ENCODE measurements around the gene GALM.
"Not testable (repeated sequence)": the region's sequence is repeated elsewhere in the genome, so short reads cannot be mapped to it uniquely, and the experiment has no call there.

GALM gene

GRCh38 chr2:38711558-38711957 lies 45.6 kb downstream of the GALM start:
- no peaks in the 10 kb centered on the region for H3F3A ChIP-seq (ENCODE audit: control insufficient read depth, insufficient read depth)
- no peak overlapping the region for H3K27ac ChIP-seq (ENCODE audit: low read depth, low read length)
- H3K79me2 ChIP-seq (ENCODE audit: control insufficient read depth, low read length): no peaks in the 10 kb centered on the region
- no peaks in the 10 kb centered on the region for H3K9me3 ChIP-seq (ENCODE audit: control insufficient read depth, insufficient read depth, low read length)
- H4K20me1 ChIP-seq (ENCODE audit: control insufficient read depth, insufficient read depth, low read depth, low read length): no peaks in the 10 kb centered on the region
- no peak overlapping the region for H3K4me3 ChIP-seq (ENCODE audit: low read length)
- H3K4me1 ChIP-seq (ENCODE audit: control insufficient read depth, low read length): peaks cover 13% of the 10 kb centered on the region
- no peaks in the 10 kb centered on the region for H3K9me2 ChIP-seq (replicated peaks; ENCODE audit: control insufficient read depth, low read length)
- TF ChIP-seq EZH2phosphoT487 (IDR thresholded peaks at IDR 0.05; ENCODE audit: borderline replicate concordance, low read length): no peak
- no peaks in the 10 kb centered on the region for H3K36me3 ChIP-seq (ENCODE audit: control insufficient read depth, low read length)
- no peak overlapping the region for H3K4me2 ChIP-seq (ENCODE audit: low read length)
- H3K27me3 ChIP-seq (ENCODE audit: control insufficient read depth, low read length): no peaks in the 10 kb centered on the region

GRCh38 chr2:38712413-38712812 lies 46.5 kb downstream of the GALM start:
- no peaks in the 10 kb centered on the region for H3K9me2 ChIP-seq (replicated peaks; ENCODE audit: control insufficient read depth, low read length)
- no peaks in the 10 kb centered on the region for H3K9me3 ChIP-seq (ENCODE audit: control insufficient read depth, insufficient read depth, low read length)
- TF ChIP-seq CTCF (IDR thresholded peaks at IDR 0.05; ENCODE audit: low read depth, low read length, poor library complexity, severe bottlenecking) (no peak), EZH2phosphoT487 (IDR thresholded peaks at IDR 0.05; ENCODE audit: borderline replicate concordance, low read length) (no peak)
- peaks cover 13% of the 10 kb centered on the region for H3K4me1 ChIP-seq (ENCODE audit: control insufficient read depth, low read length)
- no peaks in the 10 kb centered on the region for H3K36me3 ChIP-seq (ENCODE audit: control insufficient read depth, low read length)
- H3K4me3 ChIP-seq (ENCODE audit: low read length): no peak overlapping the region
- no peak overlapping the region for H3K27ac ChIP-seq (ENCODE audit: low read depth, low read length)
- H4K20me1 ChIP-seq (ENCODE audit: control insufficient read depth, insufficient read depth, low read depth, low read length): no peaks in the 10 kb centered on the region
- H3K4me2 ChIP-seq (ENCODE audit: low read length): no peak overlapping the region
- H3K27me3 ChIP-seq (ENCODE audit: control insufficient read depth, low read length): no peaks in the 10 kb centered on the region
- no peaks in the 10 kb centered on the region for H3K79me2 ChIP-seq (ENCODE audit: control insufficient read depth, low read length)
- no peaks in the 10 kb centered on the region for H3F3A ChIP-seq (ENCODE audit: control insufficient read depth, insufficient read depth)

DNA sequence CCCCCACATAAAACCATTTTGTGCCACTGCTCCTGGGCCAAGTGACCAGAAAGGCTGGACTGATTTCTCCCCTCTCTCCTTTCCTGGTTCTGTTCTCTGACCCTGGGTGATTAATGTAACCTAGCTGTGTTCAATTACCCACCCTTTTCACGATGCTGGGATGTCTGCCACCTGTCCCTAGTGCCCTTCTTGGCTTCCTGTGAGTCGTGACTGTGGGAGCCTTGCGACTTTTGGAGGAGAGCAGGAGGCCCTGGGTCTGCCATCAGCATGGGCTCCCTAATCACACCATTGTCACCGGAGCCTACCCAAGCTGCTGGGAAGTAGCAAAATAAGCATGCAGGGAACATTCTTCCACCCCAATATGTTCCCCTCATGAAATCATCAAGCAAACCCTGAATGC lies 47.0 kb downstream of the GALM start:
- no peaks in the 10 kb centered on the region for H3F3A ChIP-seq (ENCODE audit: control insufficient read depth, insufficient read depth)
- H3K4me3 ChIP-seq (ENCODE audit: low read length): no peak overlapping the region
- H3K27ac ChIP-seq (ENCODE audit: low read depth, low read length): no peak overlapping the region
- H3K9me3 ChIP-seq (ENCODE audit: control insufficient read depth, insufficient read depth, low read length): no peaks in the 10 kb centered on the region
- H4K20me1 ChIP-seq (ENCODE audit: control insufficient read depth, insufficient read depth, low read depth, low read length): no peaks in the 10 kb centered on the region
- H3K9me2 ChIP-seq (replicated peaks; ENCODE audit: control insufficient read depth, low read length): no peaks in the 10 kb centered on the region
- H3K79me2 ChIP-seq (ENCODE audit: control insufficient read depth, low read length): no peaks in the 10 kb centered on the region
- TF ChIP-seq CTCF (IDR thresholded peaks at IDR 0.05; ENCODE audit: low read depth, low read length, poor library complexity, severe bottlenecking): no peak
- no peak for TF ChIP-seq EZH2phosphoT487 (IDR thresholded peaks at IDR 0.05; ENCODE audit: borderline replicate concordance, low read length)
- H3K4me1 ChIP-seq (ENCODE audit: control insufficient read depth, low read length): peaks cover 13% of the 10 kb centered on the region
- H3K27me3 ChIP-seq (ENCODE audit: control insufficient read depth, low read length): no peaks in the 10 kb centered on the region
- H3K4me2 ChIP-seq (ENCODE audit: low read length): no peak overlapping the region
- no peaks in the 10 kb centered on the region for H3K36me3 ChIP-seq (ENCODE audit: control insufficient read depth, low read length)

GRCh38 chr2:38713338-38713737 lies 47.4 kb downstream of the GALM start:
- Histone ChIP-seq H3K4me1 (ENCODE audit: control insufficient read depth, low read length) (peaks cover 13% of the 10 kb centered on the region), H3F3A (ENCODE audit: control insufficient read depth, insufficient read depth) (no peaks in the 10 kb centered on the region), H3K4me2 (ENCODE audit: low read length) (no peak overlapping the region), H3K9me3 (ENCODE audit: control insufficient read depth, insufficient read depth, low read length) (no peaks in the 10 kb centered on the region), H3K27me3 (ENCODE audit: control insufficient read depth, low read length) (no peaks in the 10 kb centered on the region), H3K9me2 (replicated peaks; ENCODE audit: control insufficient read depth, low read length) (no peaks in the 10 kb centered on the region), H4K20me1 (ENCODE audit: control insufficient read depth, insufficient read depth, low read depth, low read length) (no peaks in the 10 kb centered on the region), H3K79me2 (ENCODE audit: control insufficient read depth, low read length) (no peaks in the 10 kb centered on the region), H3K36me3 (ENCODE audit: control insufficient read depth, low read length) (no peaks in the 10 kb centered on the region), H3K27ac (ENCODE audit: low read depth, low read length) (no peak overlapping the region), H3K4me3 (ENCODE audit: low read length) (no peak overlapping the region)
- TF ChIP-seq EZH2phosphoT487 (IDR thresholded peaks at IDR 0.05; ENCODE audit: borderline replicate concordance, low read length) (no peak), CTCF (IDR thresholded peaks at IDR 0.05; ENCODE audit: low read depth, low read length, poor library complexity, severe bottlenecking) (no peak)

DNA sequence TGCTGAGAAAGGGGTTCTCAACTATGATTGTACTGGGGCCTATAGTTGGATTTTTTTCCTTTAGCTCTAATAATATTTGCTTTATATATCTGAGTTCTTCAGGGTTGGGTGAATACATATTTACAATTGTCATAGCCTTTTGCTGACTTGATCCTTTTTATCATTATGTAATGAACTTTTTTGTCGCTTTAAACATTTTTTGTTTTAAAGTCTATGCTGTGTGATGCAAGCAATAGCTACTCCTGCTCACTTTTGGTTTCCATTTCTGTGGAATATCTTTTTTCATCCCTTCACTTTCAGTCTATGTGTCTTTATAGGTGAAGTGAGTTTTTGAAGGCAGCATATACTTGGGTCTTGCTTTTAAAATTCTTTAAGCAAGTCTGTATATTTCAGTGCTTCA lies 49.0 kb downstream of the GALM start:
- H4K20me1 ChIP-seq (ENCODE audit: control insufficient read depth, insufficient read depth, low read depth, low read length); H3K4me2 ChIP-seq (ENCODE audit: low read length); H3K27me3 ChIP-seq (ENCODE audit: control insufficient read depth, low read length); H3F3A ChIP-seq (ENCODE audit: control insufficient read depth, insufficient read depth); H3K9me3 ChIP-seq (ENCODE audit: control insufficient read depth, insufficient read depth, low read length); H3K4me1 ChIP-seq (ENCODE audit: control insufficient read depth, low read length); H3K9me2 ChIP-seq (replicated peaks; ENCODE audit: control insufficient read depth, low read length); H3K27ac ChIP-seq (ENCODE audit: low read depth, low read length); H3K4me3 ChIP-seq (ENCODE audit: low read length); H3K79me2 ChIP-seq (ENCODE audit: control insufficient read depth, low read length); H3K36me3 ChIP-seq (ENCODE audit: control insufficient read depth, low read length): not testable (repeated sequence)
